ENCODE measurements around the gene TMEM170A.

Gene TMEM170A

DNA sequence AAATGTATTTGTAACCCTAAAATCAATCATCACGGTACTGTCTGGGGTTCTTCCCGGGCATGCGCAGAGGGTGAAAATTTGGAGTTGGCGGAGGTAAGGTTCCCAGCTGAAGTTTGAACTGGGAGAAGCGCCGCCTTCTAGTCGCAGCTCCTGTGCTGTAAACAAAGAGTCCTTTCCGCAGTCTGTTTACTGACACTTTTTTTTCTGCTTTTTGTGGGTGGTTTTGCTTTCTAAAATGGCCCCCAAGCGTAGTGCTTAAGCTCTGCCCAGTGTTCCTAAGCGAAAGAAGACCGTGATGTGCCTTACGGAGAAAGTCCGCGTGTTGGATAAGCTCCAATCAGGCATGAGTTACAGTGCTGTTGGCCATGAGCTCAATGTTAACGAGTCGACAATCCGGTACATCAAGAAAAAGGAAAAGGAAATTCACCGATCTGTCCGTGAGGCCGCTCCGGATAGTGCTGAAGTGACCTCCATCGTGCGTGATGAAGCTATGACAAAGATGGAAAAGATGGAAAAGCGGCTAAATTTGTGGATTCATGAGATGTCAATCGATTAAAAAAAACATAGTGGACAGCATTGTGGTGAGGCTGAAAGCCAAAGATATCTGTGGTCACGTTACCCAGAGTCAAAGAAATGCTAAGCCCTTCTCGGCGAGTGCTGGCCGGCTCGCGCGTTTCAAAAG, 30.6 kb downstream of the TMEM170A start:
- TF ChIP-seq GATA2 (IDR thresholded peaks at IDR 0.05; ENCODE audit: low read depth, low read length) (no peak), GATA3 (IDR thresholded peaks at IDR 0.05; ENCODE audit: low read depth, low read length) (no peak)

DNA sequence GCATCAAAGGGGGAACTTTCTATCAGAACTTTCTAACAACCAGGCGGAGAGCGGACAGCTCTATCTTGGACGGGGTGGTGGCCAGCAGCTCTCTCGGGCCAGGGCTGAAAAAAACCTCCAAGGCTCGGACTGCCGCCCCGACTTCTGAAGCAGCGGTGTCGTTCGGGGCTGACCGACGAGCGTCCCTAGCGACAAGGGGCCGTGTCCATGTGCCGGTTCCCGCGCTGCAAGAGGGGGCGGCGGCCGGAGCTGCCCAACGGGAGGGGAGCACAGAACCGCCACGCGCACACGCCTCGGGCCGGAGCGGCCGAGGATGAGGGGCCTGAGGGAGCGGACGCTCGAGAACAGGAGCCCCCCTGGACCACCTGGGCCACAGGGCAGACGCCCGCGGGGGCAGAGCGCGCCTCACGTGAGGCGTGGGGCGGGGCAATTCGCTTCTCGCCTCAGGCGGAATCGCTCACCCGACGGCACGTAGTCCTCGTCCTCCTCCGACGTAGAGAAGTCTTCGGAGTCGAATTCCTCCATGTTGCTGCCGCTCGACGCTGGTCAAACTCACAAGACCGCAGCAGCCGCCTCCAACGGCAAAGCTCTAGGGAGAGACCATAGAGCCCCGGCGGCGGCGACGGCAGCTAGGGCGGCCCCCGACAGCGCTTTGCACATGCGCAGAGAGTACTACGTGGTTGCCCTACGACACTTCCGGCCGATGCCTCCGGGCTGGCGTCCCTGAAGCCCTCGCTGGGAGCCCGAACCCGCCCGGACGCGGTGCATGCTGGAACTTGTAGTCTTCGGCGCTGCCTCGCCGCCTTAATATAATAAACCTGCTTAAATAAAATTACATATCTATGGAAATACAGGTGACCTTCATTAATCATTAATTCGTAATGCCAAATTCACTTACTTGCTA, 31.4 kb downstream of the TMEM170A start, which contains the start of gene CFDP1:
Gene CFDP1 (minus strand): TSS at position 676 of the 904 bp plus-strand sequence. CDS start 151 bp downstream, at position 525.
- TF ChIP-seq GATA2 (IDR thresholded peaks at IDR 0.05; ENCODE audit: low read depth, low read length) (no peak), GATA3 (IDR thresholded peaks at IDR 0.05; ENCODE audit: low read depth, low read length) (no peak)

DNA sequence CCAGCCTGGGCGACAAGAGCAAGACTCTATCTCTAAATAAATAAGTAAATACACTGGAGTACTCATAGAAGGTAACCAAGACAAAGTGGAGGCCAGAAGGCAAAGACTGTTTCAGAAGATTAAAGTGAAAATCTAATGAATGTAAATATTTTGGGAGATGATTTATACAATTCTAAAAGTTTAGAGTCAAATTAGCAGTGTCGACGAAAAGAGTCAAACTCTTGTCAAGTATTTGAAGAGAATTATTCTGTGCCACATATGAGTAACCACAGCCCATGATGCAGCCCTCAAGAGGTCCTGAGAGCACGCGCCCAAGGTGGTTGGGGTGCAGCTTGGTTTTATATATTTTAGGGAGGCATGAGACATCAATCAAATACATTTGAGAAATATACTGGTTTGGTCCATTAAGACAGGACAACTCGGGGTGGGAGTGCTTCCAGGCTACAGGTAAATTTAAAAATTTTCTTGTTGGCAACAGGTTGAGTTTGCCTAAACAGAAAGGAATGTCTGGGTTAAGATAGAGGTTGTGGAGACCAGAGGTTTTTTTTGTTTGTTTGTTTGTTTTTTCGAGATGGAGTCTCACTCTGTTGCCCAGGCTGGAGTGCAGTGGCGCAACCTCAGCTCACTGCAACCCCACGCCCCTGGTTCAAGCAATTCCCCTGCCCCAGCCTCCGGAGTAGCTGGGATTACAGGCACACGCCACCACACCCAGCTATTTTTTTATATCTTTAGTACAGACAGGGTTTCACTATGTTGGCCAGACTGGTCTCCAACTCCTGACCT, 34.7 kb downstream of the TMEM170A start:
- TF ChIP-seq GATA3 (IDR thresholded peaks at IDR 0.05; ENCODE audit: low read depth, low read length): no peak
- no peak for TF ChIP-seq GATA2 (IDR thresholded peaks at IDR 0.05; ENCODE audit: low read depth, low read length)

DNA sequence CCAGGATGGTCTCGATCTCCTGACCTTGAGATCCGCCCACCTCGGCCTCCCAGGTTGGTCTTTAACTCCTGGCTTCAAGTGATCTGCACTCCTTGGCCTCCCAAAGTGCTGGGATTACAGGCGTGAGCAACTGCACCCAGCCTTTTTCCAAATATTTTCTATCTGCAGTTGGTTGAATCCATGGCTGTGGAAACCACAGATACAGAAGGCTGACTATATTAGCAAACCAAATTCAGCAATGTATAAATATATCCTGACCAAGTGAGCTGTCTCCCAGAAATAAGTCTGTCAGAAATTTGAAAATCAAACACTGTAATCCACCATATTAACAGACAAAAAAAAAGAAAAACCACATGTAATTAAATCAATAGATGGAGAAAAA, 40.8 kb downstream of the TMEM170A start:
- TF ChIP-seq GATA3 (IDR thresholded peaks at IDR 0.05; ENCODE audit: low read depth, low read length): no peak
- no peak for TF ChIP-seq GATA2 (IDR thresholded peaks at IDR 0.05; ENCODE audit: low read depth, low read length)

DNA sequence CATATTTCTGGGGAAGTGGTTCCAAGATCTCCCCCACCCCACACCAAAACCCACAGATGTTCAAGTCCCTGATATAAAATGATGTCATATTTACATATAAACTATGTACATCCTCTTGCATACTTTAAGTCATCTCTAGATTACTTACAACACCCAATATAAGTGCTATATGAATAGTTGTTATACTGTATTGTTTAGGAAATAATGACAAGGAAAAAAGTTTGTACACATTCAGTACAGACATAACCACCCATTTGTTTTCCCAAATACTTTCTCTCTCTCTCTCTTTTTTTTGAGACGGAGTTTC, 42.7 kb downstream of the TMEM170A start:
- no peak for TF ChIP-seq GATA2 (IDR thresholded peaks at IDR 0.05; ENCODE audit: low read depth, low read length)
- no peak for TF ChIP-seq GATA3 (IDR thresholded peaks at IDR 0.05; ENCODE audit: low read depth, low read length)

DNA sequence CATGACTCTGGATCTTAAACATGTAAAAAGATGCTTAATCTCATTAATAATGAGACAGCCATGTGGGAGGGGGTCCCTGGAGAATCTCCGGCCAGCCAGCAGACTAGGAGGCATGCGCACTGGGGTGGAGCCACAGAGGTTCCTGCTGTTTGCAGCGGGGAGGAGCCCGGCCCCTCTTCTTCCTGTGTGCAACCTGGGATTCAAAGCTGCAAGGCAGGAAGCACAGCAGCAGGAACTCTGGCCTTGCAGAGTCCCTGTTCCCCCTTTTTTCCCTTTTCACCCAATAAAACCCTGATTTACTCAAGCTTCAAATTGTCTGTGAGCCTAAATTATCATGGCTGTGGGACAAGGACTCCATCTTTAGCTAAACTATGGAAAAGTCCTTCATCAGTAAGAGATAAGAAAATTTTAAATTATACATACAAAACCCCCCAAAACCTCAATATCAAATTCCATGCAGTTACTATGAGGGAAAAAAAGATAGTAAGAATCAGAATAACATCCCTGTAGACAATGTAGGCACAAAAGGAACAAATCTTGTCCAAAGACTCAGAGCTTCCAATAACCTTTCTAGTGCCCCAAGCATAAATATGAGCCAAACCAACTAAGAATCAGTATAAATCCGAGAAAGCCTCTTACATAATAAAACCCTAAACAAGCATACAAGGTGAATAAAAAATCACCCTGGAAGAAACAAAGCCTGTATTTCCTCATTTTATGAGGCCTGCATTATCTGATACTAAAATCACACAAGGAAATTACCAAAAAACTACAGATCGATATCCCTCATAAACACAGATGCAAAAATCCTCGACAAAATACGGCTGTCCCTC, 43.3 kb downstream of the TMEM170A start:
- TF ChIP-seq GATA2 (IDR thresholded peaks at IDR 0.05; ENCODE audit: low read depth, low read length): no peak
- no peak for TF ChIP-seq GATA3 (IDR thresholded peaks at IDR 0.05; ENCODE audit: low read depth, low read length)

DNA sequence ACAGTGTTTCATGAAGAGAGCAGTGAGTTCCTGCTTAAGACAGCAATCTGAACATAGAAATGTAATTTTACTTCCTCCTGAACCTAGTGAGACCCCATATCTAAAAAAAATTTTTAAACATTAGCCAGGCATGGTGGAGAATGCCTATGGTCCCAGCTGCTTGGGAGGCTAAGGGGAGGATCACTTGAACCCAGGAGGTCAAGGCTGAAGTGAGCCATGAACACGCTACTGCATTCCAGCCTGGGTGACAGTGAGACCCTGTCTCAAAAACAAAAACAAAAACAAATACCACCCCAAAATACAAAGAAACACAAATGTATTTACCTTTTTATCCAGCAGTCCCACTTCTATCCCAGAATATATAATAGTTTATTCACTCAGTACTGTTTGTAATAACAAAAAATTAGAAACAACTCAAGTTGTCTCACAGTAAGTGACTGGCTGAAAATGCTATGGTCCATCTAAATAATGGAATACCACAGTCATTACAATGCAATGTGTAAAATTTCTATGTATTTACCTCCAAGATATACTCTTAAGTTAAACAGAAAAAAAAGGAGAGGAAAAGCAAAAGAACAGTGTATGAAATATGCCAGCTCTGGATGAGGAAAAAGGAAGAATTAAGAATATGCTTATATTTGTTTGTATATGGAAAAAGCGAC, 47.5 kb downstream of the TMEM170A start:
- no peak for TF ChIP-seq GATA2 (IDR thresholded peaks at IDR 0.05; ENCODE audit: low read depth, low read length)
- no peak for TF ChIP-seq GATA3 (IDR thresholded peaks at IDR 0.05; ENCODE audit: low read depth, low read length)

DNA sequence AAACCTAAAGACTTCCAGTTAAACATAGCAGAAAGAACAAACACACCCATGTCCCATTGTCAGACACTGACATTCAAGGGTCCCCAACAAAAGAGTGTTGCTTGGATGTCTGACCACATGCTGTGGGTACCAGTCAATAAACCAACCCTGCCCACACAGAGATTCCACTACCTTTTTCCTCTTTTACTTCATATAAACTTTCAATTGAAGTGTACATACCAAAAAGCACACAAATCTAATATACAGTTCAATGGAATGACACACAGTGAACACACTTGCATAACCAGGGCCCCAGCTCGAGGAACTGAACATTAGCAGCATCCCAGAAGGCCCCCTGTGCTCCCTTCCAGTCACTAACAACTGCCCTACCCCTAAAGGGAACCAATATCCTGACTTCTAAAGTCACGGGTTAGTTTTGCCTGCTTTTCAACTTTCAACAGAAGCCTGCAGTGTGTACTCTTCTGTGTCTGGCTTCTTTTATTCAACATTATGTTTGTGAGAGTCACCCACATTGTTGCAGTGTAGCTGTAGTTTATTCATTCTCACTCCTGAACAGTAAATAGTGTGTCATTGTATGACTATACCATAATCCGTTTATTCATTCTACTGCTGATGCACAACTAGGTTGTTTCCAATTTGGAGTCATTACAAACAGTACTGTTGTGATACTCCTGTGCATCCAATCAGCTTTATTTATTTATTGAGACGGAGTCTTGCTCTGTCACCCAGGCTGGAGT, 49.2 kb downstream of the TMEM170A start:
- TF ChIP-seq GATA3 (IDR thresholded peaks at IDR 0.05; ENCODE audit: low read depth, low read length) (no peak), GATA2 (IDR thresholded peaks at IDR 0.05; ENCODE audit: low read depth, low read length) (no peak)

DNA sequence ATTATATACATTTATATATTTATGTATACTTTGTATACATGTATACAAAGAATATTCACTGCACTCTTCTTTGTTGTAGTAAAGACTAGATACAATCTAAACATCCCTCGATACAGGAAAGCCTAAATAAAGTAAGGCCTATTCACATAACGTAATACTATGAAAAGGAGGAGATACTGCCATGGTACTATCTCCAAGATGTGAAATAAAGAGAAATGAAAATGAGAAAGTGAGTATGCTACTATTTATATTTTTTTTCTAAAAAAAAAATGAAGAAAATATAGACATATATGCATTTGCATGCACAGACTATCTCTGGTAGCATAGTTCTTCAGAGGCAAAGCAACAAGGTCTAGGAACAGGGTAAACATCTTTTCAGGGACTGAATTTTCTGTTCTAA, 50.5 kb downstream of the TMEM170A start:
- TF ChIP-seq GATA2 (IDR thresholded peaks at IDR 0.05; ENCODE audit: low read depth, low read length) (no peak), GATA3 (IDR thresholded peaks at IDR 0.05; ENCODE audit: low read depth, low read length) (no peak)

DNA sequence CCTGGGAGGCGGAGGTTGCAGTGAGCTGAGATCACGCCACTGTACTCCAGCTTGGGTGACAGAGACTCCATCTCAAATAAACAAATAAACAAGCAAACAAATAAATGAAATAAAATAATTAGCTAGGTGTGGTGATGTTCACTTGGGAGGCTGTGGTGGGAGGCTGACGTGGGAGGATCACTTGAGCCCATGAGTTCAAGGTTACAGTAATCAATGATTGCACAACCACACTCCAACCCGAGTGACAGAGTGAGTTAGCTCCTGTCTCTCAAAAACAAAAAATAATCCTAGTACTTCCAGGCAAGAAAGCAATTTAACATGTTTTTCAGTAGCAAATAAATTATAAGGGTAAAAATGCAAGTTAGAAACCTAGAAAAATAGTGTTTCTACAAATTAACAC, 57.5 kb downstream of the TMEM170A start:
- TF ChIP-seq GATA3 (IDR thresholded peaks at IDR 0.05; ENCODE audit: low read depth, low read length): no peak
- TF ChIP-seq GATA2 (IDR thresholded peaks at IDR 0.05; ENCODE audit: low read depth, low read length): no peak

DNA sequence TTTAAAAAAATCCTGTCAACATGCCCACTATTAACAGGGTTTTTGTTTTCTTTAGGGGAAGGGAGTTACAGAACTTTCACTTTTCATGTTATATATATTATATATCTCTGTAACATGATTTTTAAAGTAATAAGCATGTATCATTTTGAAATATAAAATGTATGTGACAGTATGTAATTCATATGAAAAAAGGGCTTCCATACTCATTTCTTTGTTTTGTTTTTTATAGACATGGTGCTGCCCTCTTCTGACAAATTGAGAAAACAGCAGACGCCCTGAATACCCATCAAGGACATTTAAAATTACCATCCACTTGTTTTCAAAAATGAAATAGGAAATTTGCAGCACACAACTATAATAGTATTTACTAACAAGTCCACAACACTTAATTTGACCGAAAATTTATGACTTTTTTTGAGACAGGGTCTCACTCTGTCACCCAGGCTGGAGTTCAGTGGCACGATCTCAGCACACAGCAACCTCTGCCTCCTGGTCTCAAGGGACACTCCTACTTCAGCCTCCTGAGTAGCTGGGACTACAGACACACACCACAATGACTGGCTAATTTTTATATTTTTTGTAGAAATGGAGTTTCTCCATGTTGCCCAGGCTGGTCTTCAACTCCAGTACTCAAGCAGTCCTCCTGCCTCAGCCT, 61.5 kb downstream of the TMEM170A start:
- no peak for TF ChIP-seq GATA3 (IDR thresholded peaks at IDR 0.05; ENCODE audit: low read depth, low read length)
- no peak for TF ChIP-seq GATA2 (IDR thresholded peaks at IDR 0.05; ENCODE audit: low read depth, low read length)
